OCI-LY1 (cell line): Measurements from ENCODE around the gene KCNN3.

Experiments used
- CTCF ChIP-seq: fragments of 200-600 bp; sonication (generic), shearing (Covaris generic); IDR thresholded peaks from 2 replicates; pipeline ENCODE4 v1.5.1; 2017; ENCODE audit warnings: mild to moderate bottlenecking, antibody characterized with exemption, low read length, moderate library complexity, mixed read lengths
- EZH2 ChIP-seq: fragments of 200-600 bp; sonication (generic), shearing (Covaris generic); IDR thresholded peaks from 2 replicates; pipeline ENCODE4 v1.8.0; 2017; ENCODE audit warnings: borderline replicate concordance, mixed run types, mild to moderate bottlenecking, antibody characterized with exemption, low read length, moderate library complexity, mixed read lengths

GRCh38 chr1:154764181-154764580 lies 105.9 kb downstream of the KCNN3 start:
- TF ChIP-seq CTCF (no peak), EZH2 (no peak)
